Stimulated activated CD8-positive, alpha-beta memory T cell treated with anti-CD3 and anti-CD28 coated beads, Interleukin-4, amount 100 ng/mL, for 1 hour (primary cell): ENCODE results near the gene COA7.

Experiments used
- DNase-seq, 2 donors: peaks; one replicate each; pipeline ENCODE4 v3.0.0-alpha.2; 2020; ENCODE audit warnings: low read depth in 2 of 2, low spot score in 1 of 2

Gene COA7

DNA sequence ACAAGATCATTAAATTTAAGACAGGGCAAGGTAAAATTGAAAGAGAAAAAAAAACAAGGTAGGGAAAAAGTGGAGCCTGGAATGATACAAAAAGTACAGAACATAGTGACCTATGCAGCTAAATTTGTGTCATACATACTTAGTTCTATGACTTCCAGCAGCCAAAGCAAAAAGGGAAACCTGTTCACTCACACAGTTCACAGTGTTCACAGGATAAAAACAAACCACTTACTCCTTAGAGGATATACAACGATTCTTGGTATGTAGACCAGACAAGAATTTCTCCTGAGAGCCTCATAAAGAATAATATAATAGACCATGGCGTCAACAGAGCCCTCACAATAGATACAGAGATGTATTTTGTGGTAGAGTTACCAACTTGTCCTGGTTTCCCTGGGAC, 27.5 kb downstream of the COA7 start:
- DNase-seq = no peak

DNA sequence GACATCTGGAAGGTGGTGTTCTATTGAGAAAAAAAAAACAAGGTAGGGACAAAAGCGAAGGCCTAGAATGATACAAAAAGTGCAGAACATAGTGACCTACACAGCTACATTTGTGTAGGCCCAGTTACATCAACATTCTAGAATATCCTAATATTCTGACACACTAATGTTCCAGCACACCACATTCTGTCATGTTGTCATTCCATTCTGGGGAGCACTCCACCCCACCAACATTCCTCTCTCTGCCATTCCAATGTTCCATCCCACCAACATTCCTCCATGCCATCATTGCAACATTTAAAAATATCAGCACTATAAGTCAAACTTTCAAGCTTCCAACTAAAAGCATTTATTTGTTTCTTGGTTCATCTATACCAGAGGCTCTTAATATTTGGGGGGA, 28.5 kb downstream of the COA7 start:
- DNase-seq = no peak

DNA sequence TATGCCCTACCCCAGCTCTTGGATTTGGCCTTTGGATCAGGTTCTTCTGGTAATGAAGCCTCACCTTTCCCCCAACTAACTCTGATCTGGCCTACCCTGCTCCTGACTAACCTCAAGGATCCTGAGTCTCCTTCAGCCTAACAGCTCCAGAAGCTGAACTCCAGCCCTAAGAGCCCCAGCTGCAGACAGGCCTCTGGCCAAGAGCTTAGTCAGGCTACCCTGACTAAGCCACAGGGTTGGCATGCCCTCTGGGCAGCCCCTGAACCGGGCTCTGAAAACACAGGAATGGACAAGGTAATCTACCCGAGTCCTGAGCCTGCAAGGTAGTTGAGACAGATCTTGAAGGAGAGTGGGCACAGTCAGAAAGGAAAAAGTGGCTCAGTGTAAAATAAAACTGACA, 29.4 kb downstream of the COA7 start:
- DNase-seq = no peak

DNA sequence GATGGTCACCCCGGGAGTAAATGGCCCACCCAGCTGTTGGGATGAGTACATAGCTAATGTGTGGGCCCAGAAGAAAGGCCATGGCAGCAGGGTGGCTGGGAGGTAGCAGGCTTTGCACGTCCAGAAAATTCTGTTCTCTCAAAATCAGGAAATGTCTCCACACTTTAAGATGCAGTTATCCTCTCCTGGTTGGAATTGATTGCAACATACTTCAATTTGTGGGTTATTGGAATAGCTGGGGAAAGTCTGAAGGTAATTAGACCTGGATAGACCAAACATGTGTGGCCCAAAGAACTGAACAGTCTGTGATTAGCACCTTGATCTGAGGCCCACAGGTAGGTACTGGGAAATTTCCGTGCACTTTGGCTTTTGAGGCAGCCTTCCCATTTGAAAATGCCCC, 30.2 kb downstream of the COA7 start:
- DNase-seq = no peak

DNA sequence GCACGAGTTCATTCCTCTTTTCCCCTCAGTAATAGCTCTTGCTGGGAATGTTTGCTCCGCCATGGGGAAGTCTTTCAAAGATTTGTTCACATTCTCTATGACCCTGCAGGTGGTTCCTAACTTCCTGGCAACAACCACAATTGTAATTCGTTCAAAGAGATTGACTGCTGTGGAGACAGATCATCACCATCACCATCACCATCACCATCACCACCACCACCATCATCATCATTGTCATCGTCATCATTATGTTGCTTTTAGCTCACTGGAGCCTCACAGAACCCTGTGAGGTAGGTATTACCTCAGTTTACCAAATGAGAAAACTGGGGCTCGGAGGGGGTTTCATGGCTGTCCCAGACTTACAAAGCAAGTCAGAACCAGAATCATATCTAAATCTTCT, 30.9 kb downstream of the COA7 start:
- no peak for DNase-seq

DNA sequence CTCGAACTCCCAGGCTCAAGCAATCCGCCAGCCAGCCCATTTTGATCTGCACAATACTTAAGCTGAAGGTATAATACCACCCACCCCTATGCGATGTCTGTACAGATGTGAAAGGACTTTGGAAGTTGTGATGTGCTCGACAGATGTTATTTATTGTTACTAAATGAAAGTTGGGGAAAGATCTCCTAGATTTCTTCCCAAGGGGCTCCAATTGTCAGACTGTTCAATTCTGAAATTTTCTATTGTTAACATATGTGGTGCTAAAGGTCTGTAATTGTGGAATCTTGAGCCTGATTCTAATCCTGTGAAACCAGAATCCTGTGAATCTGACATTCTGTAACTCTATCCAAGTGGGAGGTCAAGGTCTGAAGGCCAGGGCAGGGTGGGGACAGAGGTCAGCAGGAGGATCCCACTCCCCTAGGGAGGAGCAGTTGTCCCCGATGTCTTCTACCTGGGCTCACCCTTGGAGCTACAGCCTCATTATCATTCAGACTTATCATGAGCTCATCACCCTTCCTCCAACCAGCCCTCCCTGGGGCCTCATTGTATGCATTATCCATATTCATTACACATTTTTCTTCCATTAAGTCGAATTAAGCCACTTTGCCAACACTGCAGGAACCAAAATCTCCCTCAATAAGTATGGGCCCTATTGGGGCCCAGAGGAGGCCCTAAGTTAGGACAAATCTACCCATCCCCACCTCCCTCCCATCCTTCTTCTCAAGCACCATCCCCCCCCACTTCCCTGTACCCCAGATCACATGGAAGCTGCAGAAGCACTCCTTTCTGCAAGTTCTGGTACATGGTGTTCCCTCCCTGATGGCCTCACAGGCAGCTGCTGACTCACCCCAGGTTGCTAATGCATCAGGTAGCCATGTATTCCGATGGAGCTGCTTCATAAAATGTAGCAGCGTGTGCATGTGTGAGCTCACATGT, 32.9 kb downstream of the COA7 start:
- no peak for DNase-seq

DNA sequence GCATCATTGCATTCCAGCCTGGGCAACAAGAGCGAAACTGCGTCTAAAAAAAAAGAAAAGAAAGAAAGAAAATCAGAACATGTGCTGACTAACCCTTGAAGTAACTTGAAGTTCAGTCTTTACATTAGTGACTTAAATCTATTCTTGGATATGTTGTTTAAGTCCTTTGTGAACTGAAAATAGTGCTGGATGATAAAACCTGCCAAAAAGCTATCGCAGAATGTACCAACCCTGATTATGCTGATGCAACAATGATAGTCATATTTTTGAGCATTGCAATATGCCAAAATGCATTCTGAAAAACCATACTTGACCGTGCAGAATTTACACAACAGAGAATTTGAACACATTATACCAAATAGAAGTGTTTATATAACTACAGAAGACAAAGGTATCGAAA, 34.4 kb downstream of the COA7 start:
- DNase-seq = no peak

DNA sequence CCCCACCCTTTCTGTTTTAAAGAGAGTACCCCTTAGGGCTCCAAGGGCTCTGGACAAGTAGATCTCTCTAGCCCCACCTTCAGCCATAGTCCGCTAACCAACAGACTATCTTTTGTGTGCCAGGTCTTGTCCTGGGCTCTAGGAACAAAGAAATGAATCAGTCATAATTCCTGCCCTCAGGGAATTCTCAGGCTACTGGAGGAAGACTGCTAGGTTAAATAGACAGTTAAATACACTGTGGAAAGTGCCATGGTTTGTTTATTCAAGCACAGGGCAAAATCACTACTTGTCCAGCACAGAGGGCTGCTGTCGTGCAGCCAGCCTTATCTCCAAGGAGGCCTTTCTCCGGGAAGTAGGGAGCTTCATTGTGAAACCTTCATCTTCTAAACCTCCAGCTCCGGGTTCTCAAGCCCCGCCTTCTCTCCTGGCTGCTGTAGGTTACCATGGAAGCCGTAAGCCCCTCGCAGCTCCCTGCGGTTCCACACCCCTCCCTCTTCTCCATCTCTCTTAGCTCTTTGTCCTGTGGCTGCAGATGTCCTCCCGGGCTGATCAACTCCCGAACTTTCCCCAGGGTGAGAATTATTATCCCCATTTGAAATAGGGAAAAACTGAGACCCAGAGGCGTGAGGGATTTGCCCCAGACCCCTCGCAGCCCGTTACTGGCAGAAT, 35.4 kb downstream of the COA7 start:
- DNase-seq = no peak

DNA sequence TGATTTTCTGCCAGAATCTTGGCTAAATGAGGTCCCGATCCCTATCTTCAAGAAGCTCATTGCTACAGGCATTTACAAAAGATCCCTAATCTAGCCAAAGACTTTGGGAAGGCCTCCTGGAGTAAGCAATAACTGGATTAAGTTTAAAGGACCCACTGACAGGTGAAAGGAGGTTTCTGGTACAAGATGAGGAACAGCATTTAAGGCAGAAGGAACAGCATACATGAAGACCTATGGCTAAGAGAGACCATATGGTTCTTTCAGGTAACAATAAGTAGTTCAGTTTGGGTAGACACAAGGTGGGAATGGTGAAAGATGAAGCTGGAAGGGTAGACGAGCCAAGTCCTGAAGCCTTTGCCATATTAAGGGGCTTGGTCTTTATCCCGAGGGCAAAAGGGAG, 37.3 kb downstream of the COA7 start:
- no peak for DNase-seq

DNA sequence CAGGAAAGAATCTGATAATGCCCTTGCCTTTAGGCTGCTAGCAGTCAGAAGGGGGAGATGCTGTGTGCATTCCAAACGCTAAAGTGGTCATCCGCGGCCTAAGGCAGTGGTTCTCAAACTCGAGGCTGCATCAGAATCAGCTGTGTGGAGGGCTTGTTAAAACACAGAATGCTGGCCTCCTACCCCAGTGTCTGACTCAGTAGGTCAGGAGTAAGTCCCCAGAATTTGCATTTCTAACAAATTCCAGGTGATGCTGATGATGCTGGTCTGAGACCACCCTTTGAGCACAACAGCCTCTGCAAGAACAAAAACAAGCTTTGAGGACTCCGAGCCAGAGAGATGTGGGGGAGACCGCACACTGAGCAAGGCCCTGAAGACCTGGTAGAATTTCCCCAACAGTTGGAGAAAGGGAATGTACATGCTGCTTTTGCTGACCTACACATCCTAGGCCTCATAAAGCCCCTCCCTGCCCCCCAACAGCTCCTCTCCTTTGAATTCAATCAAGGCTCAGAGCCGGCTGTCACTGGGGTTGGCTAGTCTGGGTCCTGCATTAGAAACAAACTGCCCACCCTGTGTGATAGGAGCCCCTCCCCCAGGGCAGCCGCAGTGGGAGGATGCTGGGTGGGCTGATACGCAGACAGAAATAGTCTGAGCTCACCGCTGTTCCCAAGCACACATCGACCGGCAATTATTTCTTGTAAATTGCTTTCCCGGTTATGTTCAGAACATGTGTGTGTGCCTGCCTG, 38.1 kb downstream of the COA7 start:
- no peak for DNase-seq

DNA sequence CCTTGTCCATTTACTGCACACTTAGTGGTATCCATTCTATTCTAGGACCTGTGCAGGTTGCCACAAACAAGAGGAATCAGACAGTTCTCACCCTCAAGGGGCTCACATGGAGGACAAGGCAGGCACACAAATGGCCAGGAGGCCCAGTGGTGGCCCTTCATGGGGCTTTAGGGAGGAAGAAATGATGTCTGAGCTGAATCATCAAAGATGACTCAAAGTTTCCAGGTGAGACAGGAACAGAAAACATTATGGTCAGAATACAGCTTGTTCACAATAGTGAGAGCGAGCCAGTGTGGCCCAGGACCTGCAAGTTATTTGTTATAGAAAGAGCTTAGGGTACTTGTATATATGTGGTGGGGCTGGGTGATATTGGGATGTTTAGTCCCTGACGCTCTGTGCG, 38.8 kb downstream of the COA7 start:
- no peak for DNase-seq

DNA sequence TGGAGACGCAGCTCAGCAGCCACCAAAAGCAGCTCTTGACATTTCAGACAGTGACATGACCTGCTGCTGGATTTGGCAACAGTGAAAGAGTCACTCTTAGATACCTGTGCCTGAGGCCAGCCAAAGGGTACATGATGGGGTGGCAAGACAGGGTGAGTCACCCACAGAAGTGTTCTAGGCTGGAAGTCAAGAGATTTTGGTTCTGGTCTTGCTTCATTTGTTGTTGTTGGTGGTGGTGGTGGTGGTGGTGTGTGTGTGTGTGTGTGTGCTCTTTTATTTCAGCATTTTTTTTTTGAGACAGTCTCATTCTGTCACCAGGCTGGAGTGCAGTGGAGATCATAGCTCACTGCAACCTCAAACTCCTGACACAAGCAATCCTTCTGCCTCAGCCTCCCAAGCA, 39.4 kb downstream of the COA7 start:
- DNase-seq = no peak

DNA sequence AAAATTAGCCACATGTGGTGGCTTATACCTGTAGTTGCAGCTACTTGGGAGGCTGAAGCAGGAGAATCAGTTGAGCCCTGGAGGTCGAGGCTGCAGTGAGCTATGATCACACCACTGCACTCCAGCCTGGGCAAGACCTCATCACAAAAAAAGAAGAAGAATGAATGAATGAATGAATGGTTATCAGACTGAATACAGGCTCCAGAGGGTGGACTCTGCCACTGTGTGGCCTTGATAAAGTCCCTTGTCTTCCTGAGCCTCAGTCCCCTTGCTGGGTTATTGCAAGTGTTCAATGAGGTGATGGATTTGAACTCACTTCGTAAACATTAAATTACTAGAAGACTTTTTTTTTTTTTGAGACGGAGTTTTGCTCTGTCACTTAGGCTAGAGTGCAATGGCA, 40.4 kb downstream of the COA7 start:
- no peak for DNase-seq

DNA sequence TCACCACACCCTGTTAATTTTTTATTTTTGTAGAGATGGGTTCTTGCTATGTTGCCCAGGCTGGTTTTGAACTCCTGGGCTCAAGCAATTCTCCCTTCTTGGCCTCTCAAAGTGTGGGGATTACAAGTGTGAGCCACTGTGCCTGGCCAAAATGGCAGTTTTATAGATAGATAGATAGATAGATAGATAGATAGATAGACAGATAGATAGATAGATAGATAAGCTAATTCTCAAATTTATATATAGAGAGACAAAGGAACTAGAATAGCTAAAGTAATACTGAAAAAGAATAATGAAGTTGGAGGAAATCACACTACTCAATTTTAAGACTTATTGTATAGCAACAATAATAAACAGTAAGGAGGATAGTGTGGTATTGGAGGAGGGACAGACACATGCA, 44.1 kb downstream of the COA7 start:
- DNase-seq = no peak

DNA sequence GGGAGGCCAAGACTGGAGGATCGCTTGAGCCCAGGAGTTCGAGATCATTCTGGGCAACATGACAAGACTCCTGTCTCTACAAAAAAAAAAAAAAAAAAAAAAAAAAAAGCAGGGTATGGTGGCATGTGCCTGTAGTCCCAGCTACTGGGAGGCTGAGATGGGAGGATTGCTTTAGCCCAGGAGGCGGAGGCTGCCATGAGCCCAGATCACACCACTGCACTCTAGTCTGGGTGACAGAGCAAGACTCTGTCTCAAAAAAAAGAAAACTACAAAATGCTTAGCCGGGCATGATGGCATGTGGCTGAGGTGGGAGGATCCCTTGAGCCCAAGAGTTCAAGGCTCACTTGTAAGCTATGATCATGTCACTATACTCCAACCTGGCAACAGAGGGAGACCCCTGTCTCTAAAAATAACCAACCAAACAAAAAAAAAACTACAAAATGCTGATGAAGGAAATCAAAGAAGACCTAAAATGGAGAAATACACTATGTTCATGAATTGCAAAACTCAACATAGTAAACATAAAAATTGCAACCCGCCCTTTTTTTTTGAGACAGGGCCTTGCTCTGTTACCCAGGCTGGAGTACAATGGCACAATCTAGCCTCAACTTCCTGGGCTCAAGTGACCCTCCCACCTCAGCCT, 44.8 kb downstream of the COA7 start:
- DNase-seq = no peak

DNA sequence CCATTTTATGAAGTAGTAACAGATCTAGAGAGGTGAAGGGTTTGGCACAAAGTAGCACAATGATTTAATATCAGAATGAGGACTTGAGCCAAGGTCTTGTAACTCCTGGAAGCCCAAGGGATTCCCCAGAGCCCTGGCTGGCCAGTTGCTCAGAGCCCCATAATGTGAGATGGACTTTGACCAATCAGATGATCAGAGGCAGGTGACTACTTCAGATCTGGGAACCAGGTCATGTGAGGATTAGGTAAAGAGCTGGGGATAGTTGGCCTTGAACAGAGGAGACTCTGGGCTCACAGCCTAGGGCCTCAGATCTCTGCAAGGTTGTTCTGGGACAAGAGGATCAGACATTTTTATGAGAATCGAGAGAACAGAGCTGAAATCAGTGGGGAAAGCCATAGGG, 46.2 kb downstream of the COA7 start:
- no peak for DNase-seq

DNA sequence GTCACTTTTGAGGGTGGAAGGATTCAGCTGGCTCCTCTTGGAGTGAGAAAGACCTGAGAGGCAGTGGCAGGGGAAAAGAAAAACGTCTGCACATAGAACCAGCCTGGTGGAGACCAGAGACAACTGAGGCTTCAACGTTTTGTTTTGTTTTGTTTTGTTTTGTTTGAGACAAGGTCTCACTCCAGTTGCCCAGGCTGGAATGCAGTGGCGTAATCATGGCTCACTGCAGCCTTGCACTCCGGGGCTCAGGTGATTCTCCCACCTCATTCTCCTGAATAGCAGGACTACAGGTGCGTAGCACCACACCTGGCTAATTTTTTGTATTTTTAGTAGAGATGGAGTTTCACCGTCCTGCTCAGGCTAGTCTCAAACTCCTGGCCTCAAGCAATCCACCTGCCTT, 52.9 kb downstream of the COA7 start:
- DNase-seq = no peak

DNA sequence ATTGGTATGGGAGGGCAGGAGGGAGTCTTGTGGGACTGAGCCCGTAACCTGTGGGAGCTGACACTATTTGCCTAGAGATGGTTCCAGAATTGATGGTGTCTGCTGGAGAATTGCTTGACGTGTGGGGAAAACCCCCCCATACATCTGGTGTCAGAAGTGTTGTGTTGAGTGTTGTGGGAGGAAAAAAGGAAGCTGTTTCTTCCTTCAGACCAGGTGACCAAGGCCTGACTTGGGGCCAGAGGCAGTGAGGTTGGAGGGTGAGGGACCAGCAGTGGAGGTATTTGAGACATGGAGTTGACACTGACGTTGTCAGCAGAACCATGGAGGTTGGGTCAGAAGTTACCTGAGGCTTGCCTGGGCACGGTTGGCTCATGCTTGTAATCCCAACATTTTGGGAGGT, 56.8 kb downstream of the COA7 start:
- no peak for DNase-seq

DNA sequence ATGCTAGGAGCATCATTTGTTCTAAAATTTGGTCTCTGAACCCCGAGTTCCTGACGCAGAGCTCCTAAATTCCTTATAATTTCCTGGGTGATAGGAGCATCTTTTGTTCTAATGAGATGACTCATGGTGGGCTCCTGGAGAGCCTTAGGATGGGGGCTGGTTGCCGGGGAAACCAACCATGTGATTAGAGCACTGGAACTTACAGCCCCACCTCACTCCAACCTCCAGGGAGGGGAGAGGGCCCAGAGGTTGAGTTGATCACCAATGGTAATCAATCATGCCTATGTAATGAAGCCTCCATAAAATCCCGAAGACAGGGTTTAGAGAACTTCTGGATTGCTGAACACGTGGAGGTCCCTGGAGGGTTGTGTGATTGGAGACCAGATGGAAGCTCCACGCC, 57.5 kb downstream of the COA7 start:
- no peak for DNase-seq

DNA sequence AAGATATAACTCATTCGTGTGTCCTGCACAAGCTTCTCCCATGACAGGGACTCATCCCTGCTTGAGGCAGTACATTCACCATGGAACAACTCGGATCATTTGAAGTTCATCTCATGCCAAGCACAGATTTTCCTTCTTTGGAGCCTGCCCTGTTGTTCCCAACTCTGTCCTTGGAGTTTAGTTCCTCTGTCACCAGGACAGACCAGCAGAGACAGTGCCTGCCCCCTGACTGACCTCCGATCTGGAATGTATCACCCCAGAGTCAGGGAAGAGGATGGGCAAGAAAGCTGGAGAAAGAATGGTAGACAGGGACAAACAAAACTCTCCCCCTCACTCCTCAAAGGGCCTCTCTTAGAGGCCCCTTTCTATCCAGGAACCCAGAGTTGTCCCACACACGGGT, 60.2 kb downstream of the COA7 start:
- DNase-seq = no peak
